MM.1S (cell line): ENCODE measurements around the gene POFUT2.

Experiments used
- DNase-seq: peaks from one replicate; pipeline ENCODE4 v3.0.0-alpha.2; 2015
- H2AFZ ChIP-seq: fragments of 300-600 bp; sonication (generic); 2 replicates; pipeline ENCODE4 v1.6.0; 2016; ENCODE audit warnings: antibody characterized with exemption, low read length
- H3F3A ChIP-seq: fragments of 300-600 bp; sonication (generic); 2 replicates; pipeline ENCODE4 v1.6.1; 2016; ENCODE audit warnings: mild to moderate bottlenecking, antibody characterized with exemption, low read length, moderate library complexity, mixed read lengths; ENCODE audit not compliant: insufficient read depth
- H3K27ac ChIP-seq: fragments of 300-600 bp; sonication (generic); 2 replicates; pipeline ENCODE4 v1.5.1; 2016; ENCODE audit warnings: mild to moderate bottlenecking, low read length
- H3K27me3 ChIP-seq: fragments of 300-600 bp; sonication (generic); replicated peaks from 2 replicates; pipeline ENCODE4 v1.6.0; 2016; ENCODE audit warnings: low read length; ENCODE audit not compliant: insufficient read depth
- H3K36me3 ChIP-seq: fragments of 300-600 bp; sonication (generic); replicated peaks from 2 replicates; pipeline ENCODE4 v1.6.1; 2016; ENCODE audit warnings: mild to moderate bottlenecking, low read length, mixed read lengths; ENCODE audit not compliant: insufficient read depth
- H3K4me1 ChIP-seq: fragments of 300-600 bp; sonication (generic); 2 replicates; pipeline ENCODE4 v1.6.1; 2016; ENCODE audit warnings: low read length, mixed read lengths
- H3K4me2 ChIP-seq: fragments of 300-600 bp; sonication (generic); 2 replicates; pipeline ENCODE4 v1.6.0; 2016; ENCODE audit warnings: low read depth, low read length
- H3K4me3 ChIP-seq: fragments of 300-600 bp; sonication (generic); 2 replicates; pipeline ENCODE4 v1.5.1; 2016; ENCODE audit warnings: low read length, mixed read lengths
- H3K79me2 ChIP-seq: fragments of 300-600 bp; sonication (generic); 2 replicates; pipeline ENCODE4 v1.6.1; 2016; ENCODE audit warnings: mixed run types, low read length, mixed read lengths
- H3K9ac ChIP-seq: fragments of 300-600 bp; sonication (generic); 2 replicates; pipeline ENCODE4 v1.6.1; 2016; ENCODE audit warnings: low read length, mixed read lengths
- H3K9me2 ChIP-seq: fragments of 300-600 bp; sonication (generic); replicated peaks from 2 replicates; pipeline ENCODE4 v1.6.1; 2016; ENCODE audit warnings: mild to moderate bottlenecking, low read length, mixed read lengths; ENCODE audit not compliant: insufficient read depth
- H3K9me3 ChIP-seq: fragments of 300-600 bp; sonication (generic); replicated peaks from 2 replicates; pipeline ENCODE4 v1.6.1; 2016; ENCODE audit warnings: mild to moderate bottlenecking, low read length, mixed read lengths; ENCODE audit not compliant: insufficient read depth
- H4K20me1 ChIP-seq: fragments of 300-600 bp; sonication (generic); 2 replicates; pipeline ENCODE4 v1.6.1; 2016; ENCODE audit warnings: mild to moderate bottlenecking, low read length, moderate library complexity, mixed read lengths; ENCODE audit not compliant: insufficient read depth
- CTCF ChIP-seq: fragments of 300-600 bp; sonication (generic); IDR thresholded peaks from 2 replicates; pipeline ENCODE4 v1.5.1; 2016; ENCODE audit warnings: antibody characterized with exemption, low read length, mixed read lengths
- EZH2 ChIP-seq: fragments of 300-600 bp; sonication (generic); optimal IDR thresholded peaks from 2 replicates; pipeline ENCODE3; 2017; ENCODE audit warnings: low read depth, mild to moderate bottlenecking, antibody characterized with exemption, low read length, mixed read lengths
- EZH2phosphoT487 ChIP-seq: fragments of 300-600 bp; sonication (generic); IDR thresholded peaks from 2 replicates; pipeline ENCODE4 v1.6.1; 2018; ENCODE audit warnings: antibody characterized with exemption, low read length

POFUT2 gene

GRCh38 chr21:45283611-45284455, 3.9 kb downstream of the POFUT2 start:
- DNase-seq, result no peak
- Histone ChIP-seq H3K4me2 (no peak overlapping the region), H3K27me3 (peaks cover 4% of the 10 kb centered on the region), H4K20me1 (no peaks in the 10 kb centered on the region), H3K9me3 (no peaks in the 10 kb centered on the region), H3K36me3 (0 out of 2 replicates have a peak, but pooled peaks cover 8% of the 10 kb centered on the region), H3K4me3 (no peak overlapping the region), H3F3A (no peaks in the 10 kb centered on the region), H3K79me2 (no peaks in the 10 kb centered on the region), H2AFZ (no peak overlapping the region), H3K27ac (no peak overlapping the region), H3K9me2 (no peaks in the 10 kb centered on the region), H3K4me1 (no peaks in the 10 kb centered on the region), H3K9ac (no peak overlapping the region)
- TF ChIP-seq EZH2 (no peak), EZH2phosphoT487 (no peak), CTCF (no peak)

- Histone ChIP-seq H3F3A (no peaks in the 10 kb centered on the region), H3K4me3 (no peak overlapping the region), H3K4me1 (no peaks in the 10 kb centered on the region), H3K9ac (no peak overlapping the region), H3K36me3 (0 out of 2 replicates have a peak, but pooled peaks cover 8% of the 10 kb centered on the region), H3K27ac (no peak overlapping the region), H3K27me3 (no peaks in the 10 kb centered on the region), H3K9me3 (no peaks in the 10 kb centered on the region), H3K79me2 (no peaks in the 10 kb centered on the region), H3K9me2 (no peaks in the 10 kb centered on the region), H2AFZ (no peak overlapping the region), H3K4me2 (no peak overlapping the region), H4K20me1 (no peaks in the 10 kb centered on the region)
- no peak for DNase-seq
- TF ChIP-seq CTCF (no peak), EZH2phosphoT487 (no peak), EZH2 (no peak)
Observed at GRCh38 chr21:45283035-45283610, 4.6 kb downstream of the POFUT2 start.

GRCh38 chr21:45282283-45283034, 5.2 kb downstream of the POFUT2 start:
- Histone ChIP-seq H3K9me2 (no peaks in the 10 kb centered on the region), H3K9ac (no peak overlapping the region), H2AFZ (no peak overlapping the region), H4K20me1 (no peaks in the 10 kb centered on the region), H3K9me3 (no peaks in the 10 kb centered on the region), H3K4me3 (no peak overlapping the region), H3K36me3 (0 out of 2 replicates have a peak, but pooled peaks cover 8% of the 10 kb centered on the region), H3K4me2 (no peak overlapping the region), H3K4me1 (no peaks in the 10 kb centered on the region), H3K27me3 (no peaks in the 10 kb centered on the region), H3K27ac (no peak overlapping the region), H3F3A (no peaks in the 10 kb centered on the region), H3K79me2 (no peaks in the 10 kb centered on the region)
- TF ChIP-seq CTCF (no peak), EZH2 (no peak), EZH2phosphoT487 (no peak)
- no peak for DNase-seq
